Caco-2 (cell line): Measurements from ENCODE around the gene KRTAP5-3. TPM values are rescaled to one million over a fixed set of nuclear protein-coding genes. Genes with fewer than 3 reads are reported as not detected.

Experiments
- BruUV-seq: library from RNA; stranded (reverse); fragments of 400-500 nt; replicated peaks from 2 replicates; lab custom pipeline; 2021; lab: Mats Ljungman, UMichigan
- CTCF ChIA-PET: fragments of 300-600 bp; sonication (Branson Sonifier 250); formaldehyde crosslinking; loops from one replicate; lab custom pipeline; 2022; ENCODE audit warnings: antibody characterized with exemption; lab: Charles Lee
- POLR2A ChIA-PET: fragments of 300-600 bp; sonication (Branson Sonifier 250); formaldehyde crosslinking; loops from one replicate; lab custom pipeline; 2022; ENCODE audit warnings: antibody characterized with exemption; lab: Charles Lee
- DNase-seq, 2 experiments: peaks; one replicate each; pipeline versions ENCODE4 v3.0.0 to v3.0.0-alpha.2; 2020 to 2022
- H3K27me3 ChIP-seq: replicated peaks from 2 replicates; pipeline ENCODE4 v1.6.0; 2011; ENCODE audit warnings: low read length; ENCODE audit not compliant: control insufficient read depth, insufficient read depth
- H3K36me3 ChIP-seq: 2 replicates; pipeline ENCODE4 v1.5.1; 2011; ENCODE audit warnings: low read length; ENCODE audit not compliant: control insufficient read depth, insufficient read depth
- H3K4me1 ChIP-seq: fragments of 250-450 bp; sonication (Bioruptor Pico); 2 replicates; pipeline ENCODE4 v1.5.1; 2020; ENCODE audit warnings: mild to moderate bottlenecking
- H3K4me3 ChIP-seq: 2 replicates; pipeline ENCODE4 v1.5.1; 2011; ENCODE audit warnings: low read depth, mild to moderate bottlenecking, control low read depth, low read length
- H3K9me3 ChIP-seq: fragments of 250-450 bp; sonication (Bioruptor Pico); 2 replicates; pipeline ENCODE4 v1.5.1; 2020; ENCODE audit warnings: mild to moderate bottlenecking, moderate library complexity
- H3K27ac Mint-ChIP-seq: one replicate; pipeline ENCODE4 v1.8.0; 2022; ENCODE audit warnings: mixed read lengths; ENCODE audit not compliant: unreplicated experiment
- H3K27me3 Mint-ChIP-seq: one replicate; pipeline ENCODE4 v1.8.0; 2022; ENCODE audit warnings: mixed read lengths; ENCODE audit not compliant: insufficient read depth, unreplicated experiment
- H3K36me3 Mint-ChIP-seq: one replicate; pipeline ENCODE4 v1.8.0; 2022; ENCODE audit warnings: mild to moderate bottlenecking, mixed read lengths; ENCODE audit not compliant: insufficient read depth, unreplicated experiment
- H3K4me1 Mint-ChIP-seq: one replicate; pipeline ENCODE4 v1.8.0; 2022; ENCODE audit warnings: low read depth, mixed read lengths; ENCODE audit not compliant: unreplicated experiment
- H3K4me3 Mint-ChIP-seq: one replicate; pipeline ENCODE4 v1.8.0; 2022; ENCODE audit warnings: mild to moderate bottlenecking, moderate library complexity, mixed read lengths; ENCODE audit not compliant: unreplicated experiment
- H3K9me3 Mint-ChIP-seq: one replicate; pipeline ENCODE4 v1.8.0; 2022; ENCODE audit warnings: mixed read lengths; ENCODE audit not compliant: unreplicated experiment
- CTCF ChIP-seq, 2 experiments: fragments of 200-600 bp in 1 of 2; IDR thresholded peaks; 1 replicate in 1 of 2; 2 replicates in 1 of 2; pipeline versions ENCODE4 v1.5.1 to v1.8.0; 2011 to 2022; ENCODE audit warnings: antibody characterized with exemption in 1 of 2, control low read depth in 1 of 2, inconsistent platforms in 1 of 2, low read depth in 1 of 2, low read length in 1 of 2, mild to moderate bottlenecking in 1 of 2, moderate library complexity in 1 of 2; ENCODE audit not compliant: insufficient read depth in 1 of 2, severe bottlenecking in 1 of 2, unreplicated experiment in 1 of 2
- intact Hi-C: fragments of 100-400 bp; cut with micrococcal nuclease; formaldehyde crosslinking; loops from one replicate; pipeline ENCODE4 v1.10.0; 2022; ENCODE audit not compliant: unreplicated experiment
- total RNA-seq: library from RNA; stranded (reverse); gene quantifications from 2 replicates; pipeline ENCODE4 v1.2.3, GENCODE V29; 2022

Gene KRTAP5-3
- total RNA-seq, 1 experiment from 2014 or later, result not detected

- Histone ChIP-seq H3K4me3 (no peak overlapping the region), H3K36me3 (no peaks in the 10 kb centered on the region), H3K9me3 (no peaks in the 10 kb centered on the region), H3K4me1 (peaks cover 4% of the 10 kb centered on the region; the same call in 1 of the 2 replicates), H3K27me3 (no peaks in the 10 kb centered on the region)
- Mint-ChIP-seq H3K27ac (no peak overlapping the region), H3K27me3 (no peaks in the 10 kb centered on the region), H3K36me3 (no peaks in the 10 kb centered on the region), H3K9me3 (no peaks in the 10 kb centered on the region), H3K4me1 (peaks cover 6% of the 10 kb centered on the region), H3K4me3 (no peak overlapping the region)
- no peak for TF ChIP-seq CTCF (IDR thresholded peaks at IDR 0.05; ENCODE audit: insufficient read depth in 1 of 2, low read depth in 1 of 2, low read length in 1 of 2, severe bottlenecking in 1 of 2, unreplicated experiment in 1 of 2)
- no TSS peak for BruUV-seq
- no peak for DNase-seq
- CTCF ChIA-PET, result interaction anchor here (1.7 kb wide), 1 partner anchor 20 kb away, joined by 5 read pairs; no protein-coding TSS in a partner anchor
- intact Hi-C loops, result no loop called here
- POLR2A ChIA-PET, result no interaction called here
Observed at GRCh38 chr11:1567052-1567720, 41.1 kb downstream of the KRTAP5-3 start.

DNA sequence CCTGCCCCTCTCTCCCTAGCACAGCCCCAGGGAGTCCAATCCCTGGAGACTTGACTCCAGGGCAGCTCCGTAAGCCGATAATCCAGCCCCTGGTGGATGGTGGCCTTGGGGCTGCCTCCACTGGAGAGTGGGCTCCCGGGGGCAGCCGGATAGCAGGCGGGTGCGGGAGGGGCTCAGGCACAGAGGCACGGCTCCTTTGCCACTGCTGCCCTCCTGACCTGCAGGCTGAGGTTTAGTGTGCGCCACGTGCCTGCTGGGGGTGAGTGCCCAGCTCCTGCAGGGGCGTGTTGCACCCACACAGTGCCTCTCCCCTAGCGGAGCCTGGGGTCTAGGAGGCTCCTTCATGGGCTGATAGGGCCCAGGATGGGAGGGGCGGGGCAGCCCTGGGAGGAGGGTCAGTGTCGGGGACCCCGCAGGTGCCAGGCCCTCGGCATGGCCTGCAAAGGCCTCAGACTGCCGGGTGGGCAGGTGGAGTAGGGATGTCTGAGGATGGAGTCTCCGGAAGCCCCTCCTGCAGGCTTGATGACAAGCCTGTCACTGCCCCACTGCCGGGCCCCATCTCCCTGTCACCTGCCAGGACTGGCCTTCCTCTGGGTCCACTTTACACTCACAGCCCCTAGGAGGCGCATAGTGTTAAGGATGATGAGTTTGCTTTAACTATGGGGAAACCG, 41.7 kb downstream of the KRTAP5-3 start:
- Mint-ChIP-seq H3K27ac (no peak overlapping the region), H3K9me3 (no peaks in the 10 kb centered on the region), H3K4me3 (no peak overlapping the region), H3K4me1 (peaks cover 6% of the 10 kb centered on the region), H3K36me3 (no peaks in the 10 kb centered on the region), H3K27me3 (no peaks in the 10 kb centered on the region)
- Histone ChIP-seq H3K9me3 (no peaks in the 10 kb centered on the region), H3K4me3 (no peak overlapping the region), H3K4me1 (peaks cover 4% of the 10 kb centered on the region; the same call in 1 of the 2 replicates), H3K27me3 (no peaks in the 10 kb centered on the region), H3K36me3 (no peaks in the 10 kb centered on the region)
- POLR2A ChIA-PET, result no interaction called here
- intact Hi-C loops, result no loop called here
- no peak for DNase-seq
- no peak for TF ChIP-seq CTCF (IDR thresholded peaks at IDR 0.05; ENCODE audit: insufficient read depth in 1 of 2, low read depth in 1 of 2, low read length in 1 of 2, severe bottlenecking in 1 of 2, unreplicated experiment in 1 of 2)
- BruUV-seq, result no TSS peak
- CTCF ChIA-PET, result interaction anchor here (1.7 kb wide), 1 partner anchor 20 kb away, joined by 5 read pairs; no protein-coding TSS in a partner anchor

GRCh38 chr11:1565904-1566247, 42.4 kb downstream of the KRTAP5-3 start:
- no peak overlapping the region for H3K4me3 ChIP-seq
- no peak for DNase-seq
- no peak overlapping the region for H3K4me3 Mint-ChIP-seq
- no peak overlapping the region for H3K27ac Mint-ChIP-seq
- CTCF ChIA-PET, result no interaction called here
- H3K36me3 Mint-ChIP-seq, result no peaks in the 10 kb centered on the region
- peaks cover 4% of the 10 kb centered on the region; the same call in 1 of the 2 replicates for H3K4me1 ChIP-seq
- no peaks in the 10 kb centered on the region for H3K27me3 Mint-ChIP-seq
- TF ChIP-seq CTCF (IDR thresholded peaks at IDR 0.05; ENCODE audit: insufficient read depth in 1 of 2, low read depth in 1 of 2, low read length in 1 of 2, severe bottlenecking in 1 of 2, unreplicated experiment in 1 of 2), result no peak
- H3K9me3 Mint-ChIP-seq, result no peaks in the 10 kb centered on the region
- H3K9me3 ChIP-seq, result no peaks in the 10 kb centered on the region
- POLR2A ChIA-PET, result no interaction called here
- intact Hi-C loops, result no loop called here
- BruUV-seq, result no TSS peak
- no peaks in the 10 kb centered on the region for H3K27me3 ChIP-seq
- H3K36me3 ChIP-seq, result no peaks in the 10 kb centered on the region
- peaks cover 6% of the 10 kb centered on the region for H3K4me1 Mint-ChIP-seq
